AG04449 (cell line): ENCODE measurements around the gene CDK6.
"Not testable (repeated sequence)": the region's sequence is repeated elsewhere in the genome, so short reads cannot be mapped to it uniquely, and the experiment has no call there.

Source experiments
- CTCF ChIA-PET: fragments of 350-600 bp; formaldehyde crosslinking; extraction: SDS; loops from one replicate; lab custom pipeline; 2021; ENCODE audit warnings: antibody characterized with exemption; lab: Yijun Ruan, JAX
- POLR2A ChIA-PET: fragments of 400-600, 350-600 bp; formaldehyde crosslinking; extraction: SDS; loops from one replicate; lab custom pipeline; 2020; ENCODE audit warnings: antibody characterized with exemption, inconsistent platforms; lab: Yijun Ruan, JAX
- DNase-seq: peaks from one replicate; pipeline ENCODE4 v3.0.0-alpha.2; 2010; ENCODE audit warnings: low read depth, low spot score
- H3K4me3 ChIP-seq: 2 replicates; pipeline ENCODE4 v1.5.1; 2011; ENCODE audit warnings: low read depth, mild to moderate bottlenecking, control low read depth, low read length
- TF ChIP-seq, protein P1 (sequence below): IDR thresholded peaks from one replicate; pipeline ENCODE4 v1.5.1; 2011; ENCODE audit warnings: mild to moderate bottlenecking, moderate library complexity, low read length, control low read depth, inconsistent platforms; ENCODE audit not compliant: insufficient read depth; ENCODE audit errors: missing control alignments

CDK6 gene

DNA sequence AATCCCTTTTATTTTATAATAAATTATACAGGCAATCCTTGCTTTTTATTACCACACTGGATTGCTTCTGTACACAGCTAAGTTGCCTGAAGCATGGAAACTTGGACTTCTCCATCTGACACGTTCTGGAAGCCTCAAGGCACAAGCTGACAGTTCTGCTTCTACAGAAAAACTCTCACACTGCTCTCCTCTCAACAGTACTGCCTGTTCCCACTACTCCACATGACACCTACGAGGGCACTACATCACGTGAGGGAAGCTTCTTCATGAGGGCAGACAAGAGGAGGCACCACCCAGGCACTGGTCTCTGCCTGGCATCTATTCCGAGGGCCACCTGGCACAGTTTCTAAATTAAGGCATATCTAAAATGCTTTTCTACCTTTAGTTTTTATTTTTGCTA is 229.4 kb downstream of the CDK6 start:
- ChIA-PET POLR2A (no interaction called here), CTCF (interaction anchor here (1.4 to 1.5 kb wide), 3 partner anchors 9 to 16 kb away, joined by 3 to 6 read pairs (median 6); no protein-coding TSS in a partner anchor)
- TF ChIP-seq, protein P1, sequence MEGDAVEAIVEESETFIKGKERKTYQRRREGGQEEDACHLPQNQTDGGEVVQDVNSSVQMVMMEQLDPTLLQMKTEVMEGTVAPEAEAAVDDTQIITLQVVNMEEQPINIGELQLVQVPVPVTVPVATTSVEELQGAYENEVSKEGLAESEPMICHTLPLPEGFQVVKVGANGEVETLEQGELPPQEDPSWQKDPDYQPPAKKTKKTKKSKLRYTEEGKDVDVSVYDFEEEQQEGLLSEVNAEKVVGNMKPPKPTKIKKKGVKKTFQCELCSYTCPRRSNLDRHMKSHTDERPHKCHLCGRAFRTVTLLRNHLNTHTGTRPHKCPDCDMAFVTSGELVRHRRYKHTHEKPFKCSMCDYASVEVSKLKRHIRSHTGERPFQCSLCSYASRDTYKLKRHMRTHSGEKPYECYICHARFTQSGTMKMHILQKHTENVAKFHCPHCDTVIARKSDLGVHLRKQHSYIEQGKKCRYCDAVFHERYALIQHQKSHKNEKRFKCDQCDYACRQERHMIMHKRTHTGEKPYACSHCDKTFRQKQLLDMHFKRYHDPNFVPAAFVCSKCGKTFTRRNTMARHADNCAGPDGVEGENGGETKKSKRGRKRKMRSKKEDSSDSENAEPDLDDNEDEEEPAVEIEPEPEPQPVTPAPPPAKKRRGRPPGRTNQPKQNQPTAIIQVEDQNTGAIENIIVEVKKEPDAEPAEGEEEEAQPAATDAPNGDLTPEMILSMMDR, result no peak
- no peak for DNase-seq
- no peak overlapping the region for H3K4me3 ChIP-seq

DNA sequence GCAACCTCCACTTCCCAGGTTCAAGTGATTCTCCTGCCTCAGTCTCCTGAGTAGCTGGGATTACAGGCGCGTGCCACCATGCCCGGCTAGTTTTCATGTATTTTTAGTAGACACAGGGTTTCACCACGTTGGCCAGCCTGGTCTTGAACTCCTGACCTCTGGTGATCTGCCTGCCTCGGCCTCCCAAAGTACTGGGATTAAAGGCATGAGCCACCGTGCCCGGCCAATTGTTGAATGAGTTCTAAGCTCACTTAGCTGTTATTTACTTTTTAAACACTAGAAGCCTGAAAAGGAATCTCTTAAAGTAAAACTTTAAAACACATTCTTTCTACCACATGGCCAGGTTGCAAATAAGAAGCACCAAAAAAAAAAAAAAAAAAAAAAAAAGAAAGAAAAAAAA is 231.9 kb downstream of the CDK6 start:
- CTCF ChIA-PET, result interaction anchor here (0.8 to 2.0 kb wide), 3 partner anchors 11 to 99 kb away, joined by 3 to 10 read pairs (median 3); partner anchors contain the start of gene FAM133B
- DNase-seq, H3K4me3 ChIP-seq, POLR2A ChIA-PET: not testable (repeated sequence)

DNA sequence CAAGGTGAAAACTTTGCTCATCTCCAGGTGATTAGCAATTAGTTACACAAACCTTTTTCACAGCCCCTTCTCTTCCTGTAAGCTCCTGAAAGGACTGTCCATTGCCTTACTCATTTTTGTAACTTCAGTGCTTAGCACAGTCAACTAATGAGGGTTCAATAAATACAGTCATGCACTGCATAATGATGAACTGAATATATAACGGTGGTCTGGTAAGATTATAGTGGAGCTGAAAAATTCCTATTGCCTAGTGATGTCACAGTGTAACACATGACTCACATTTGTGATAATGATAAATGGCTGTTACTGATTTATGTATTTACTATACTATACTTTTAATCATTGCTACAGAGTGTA is 233.3 kb downstream of the CDK6 start:
- POLR2A ChIA-PET, result no interaction called here
- TF ChIP-seq, protein P1, result no peak
- no peak overlapping the region for H3K4me3 ChIP-seq
- no peak for DNase-seq
- CTCF ChIA-PET, result interaction anchor here (1.0 to 2.0 kb wide), 4 partner anchors 9 to 14 kb away, joined by 3 to 17 read pairs (median 7); partner anchors contain the start of gene FAM133B

DNA sequence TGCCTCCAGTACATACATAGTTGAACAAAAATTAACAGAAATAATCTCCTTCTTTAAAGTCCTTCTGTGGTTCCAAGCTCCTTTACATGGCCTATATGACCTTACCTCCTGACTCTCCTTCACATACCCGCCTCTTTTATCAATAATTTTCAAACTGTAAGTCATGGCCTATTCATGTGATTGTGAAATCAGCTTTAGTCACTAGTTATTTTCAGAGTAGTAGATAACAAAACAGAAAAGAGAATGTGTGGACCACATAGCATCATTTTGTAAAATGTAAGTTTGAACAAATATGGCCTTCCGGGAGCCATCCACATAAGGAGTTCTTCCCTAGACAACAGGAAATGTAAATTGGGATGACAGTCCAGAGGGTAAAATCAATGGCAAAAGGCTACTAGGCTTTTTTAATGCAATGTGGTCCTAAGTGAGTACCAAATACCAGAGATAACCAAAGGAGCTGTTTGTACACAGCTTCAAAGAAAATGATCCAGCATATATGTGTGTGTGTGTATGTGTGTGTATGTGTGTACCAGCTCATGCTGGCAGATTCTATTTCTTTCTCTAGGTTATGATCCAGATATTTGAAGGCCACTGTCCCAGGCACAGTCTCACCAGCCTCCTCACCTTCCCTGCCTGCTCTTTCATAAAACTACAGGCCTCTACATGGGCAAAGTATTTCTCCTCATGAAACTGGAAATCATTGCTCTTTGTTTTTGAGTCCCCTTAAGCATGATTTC is 233.9 kb downstream of the CDK6 start:
- H3K4me3 ChIP-seq, result no peak overlapping the region
- ChIA-PET CTCF (interaction anchor here (1.0 to 2.0 kb wide), 5 partner anchors 8 to 14 kb away, joined by 3 to 17 read pairs (median 6); partner anchors contain the start of gene FAM133B), POLR2A (no interaction called here)
- TF ChIP-seq, protein P1, result no peak
- no peak for DNase-seq

DNA sequence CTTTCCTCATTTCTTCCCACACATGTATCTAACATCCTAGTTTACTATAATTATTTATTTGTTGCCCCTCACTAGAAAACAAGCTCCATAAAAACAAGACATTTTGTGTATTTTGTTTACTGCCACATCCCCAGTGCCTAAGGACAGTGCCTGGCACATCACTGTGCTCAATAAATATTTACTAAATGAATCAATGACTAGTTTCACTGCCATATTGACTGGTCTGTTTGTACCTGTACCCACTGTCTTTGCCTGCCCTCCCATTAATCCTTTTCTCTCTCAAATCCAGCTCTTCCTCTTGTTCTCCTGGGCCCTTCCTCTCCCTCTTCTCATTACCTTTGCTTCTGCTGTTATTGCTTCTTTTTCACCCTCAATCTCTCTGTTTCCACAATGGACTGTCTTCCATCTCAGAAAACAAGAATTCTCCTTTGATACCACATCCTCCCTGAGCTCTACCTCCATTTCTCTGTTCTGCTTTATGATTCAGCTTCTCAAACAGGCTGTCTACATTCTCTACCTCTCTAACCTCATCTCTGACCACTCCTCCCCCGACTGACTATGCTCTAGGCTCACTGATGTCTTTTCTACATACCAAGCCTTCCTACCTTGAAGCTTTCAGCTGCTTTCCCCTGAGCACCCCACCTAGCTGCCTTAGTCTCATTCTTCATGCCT is 237.9 kb downstream of the CDK6 start:
- no peak for DNase-seq
- no peak overlapping the region for H3K4me3 ChIP-seq
- ChIA-PET CTCF (interaction anchor here (1.0 to 2.2 kb wide), 2 partner anchors 8 to 9 kb away, joined by 3 to 17 read pairs; partner anchors contain the start of gene FAM133B), POLR2A (no interaction called here)
- TF ChIP-seq, protein P1, result no peak

DNA sequence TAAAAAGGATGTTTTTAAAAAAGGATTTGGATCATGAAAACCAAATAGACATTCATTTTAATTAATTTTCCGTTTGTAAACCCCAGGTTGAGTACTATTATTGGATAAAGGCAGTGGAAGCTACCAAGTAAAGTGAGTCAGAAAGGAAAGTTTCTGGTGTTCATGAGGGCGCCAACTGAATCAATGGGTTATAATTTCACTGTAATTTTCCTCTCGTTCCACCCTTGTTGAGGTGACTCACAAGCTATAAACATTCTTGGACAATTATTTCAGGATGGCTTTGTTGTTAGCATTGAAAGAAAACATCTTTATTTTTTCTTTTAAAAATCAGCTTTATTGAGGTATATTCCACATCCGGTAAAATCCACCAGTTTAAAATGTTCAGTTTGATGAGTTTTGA is 241.1 kb downstream of the CDK6 start:
- DNase-seq, result no peak
- TF ChIP-seq, protein P1, result no peak
- POLR2A ChIA-PET, result no interaction called here

More for the DNA sequence above, 241.1 kb downstream of the CDK6 start:
- H3K4me3 ChIP-seq, result no peak overlapping the region
- CTCF ChIA-PET, result interaction anchor here (0.6 to 2.9 kb wide), 3 partner anchors 10 to 220 kb away, joined by 3 to 11 read pairs (median 5); no protein-coding TSS in a partner anchor
